CD4-positive, alpha-beta T cell treated with Interleukin-4 for 1 hour (primary cell): ENCODE results near the gene MAPK12.

ENCODE experiments used
- DNase-seq, 2 donors: peaks; one replicate each; pipeline ENCODE4 v3.0.0-alpha.2; 2020 to 2022

Gene MAPK12

DNA sequence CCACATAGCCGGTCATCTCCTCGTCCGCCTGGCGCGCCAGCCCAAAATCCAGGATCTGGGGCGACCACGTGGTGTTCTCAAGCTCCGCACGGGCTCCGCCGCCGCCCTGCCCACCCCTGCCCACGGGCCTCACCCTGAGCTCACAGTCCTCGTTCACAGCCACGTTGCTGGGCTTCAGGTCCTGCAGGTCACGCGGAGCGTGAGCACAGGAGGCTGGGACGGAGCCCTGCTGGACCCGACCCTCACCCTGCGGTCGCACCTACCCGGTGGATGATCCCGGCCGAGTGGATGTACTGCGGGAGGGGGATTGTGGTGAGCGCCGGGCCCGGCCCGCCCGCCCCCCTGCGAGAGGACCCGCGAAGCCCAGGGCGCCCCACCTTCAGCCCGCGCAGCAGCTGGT is 5.5 kb upstream of the MAPK12 start:
- no peak for DNase-seq

GRCh38 chr22:50264946-50265669 is 3.6 kb upstream of the MAPK12 start:
- no peak for DNase-seq

GRCh38 chr22:50264104-50264745 is 2.7 kb upstream of the MAPK12 start:
- no peak for DNase-seq

DNA sequence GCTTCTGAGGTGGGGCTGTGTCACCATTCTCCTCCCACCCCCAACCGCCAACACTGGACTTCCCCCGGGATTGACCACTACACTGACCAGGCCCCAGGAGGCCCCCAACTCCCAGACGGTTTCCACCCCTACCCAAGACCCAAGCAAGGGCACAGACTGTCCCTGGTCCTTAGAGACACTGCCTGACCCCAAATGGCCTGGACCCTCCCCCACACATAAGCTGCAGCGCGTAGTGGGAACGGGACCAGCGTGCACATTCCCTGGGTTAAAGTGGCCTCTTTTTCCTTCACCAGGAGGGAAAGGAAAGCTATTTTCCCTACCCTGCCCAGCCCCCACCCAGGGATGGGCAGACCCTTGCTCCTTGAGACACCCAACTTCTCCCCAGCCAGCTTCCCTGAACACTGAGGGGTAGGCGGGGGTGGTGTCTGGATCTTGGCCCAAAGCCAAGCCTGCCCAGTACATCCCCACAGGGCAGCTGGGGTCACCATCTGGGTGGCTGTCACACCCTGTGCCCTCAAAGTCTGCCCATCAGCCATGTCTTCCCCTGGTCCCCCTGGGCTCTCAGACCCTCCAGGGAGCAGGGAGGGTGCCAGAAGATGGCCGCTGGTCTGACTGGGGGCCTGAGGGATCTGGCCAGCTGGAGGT is 1.6 kb upstream of the MAPK12 start:
- DNase-seq = no peak

DNA sequence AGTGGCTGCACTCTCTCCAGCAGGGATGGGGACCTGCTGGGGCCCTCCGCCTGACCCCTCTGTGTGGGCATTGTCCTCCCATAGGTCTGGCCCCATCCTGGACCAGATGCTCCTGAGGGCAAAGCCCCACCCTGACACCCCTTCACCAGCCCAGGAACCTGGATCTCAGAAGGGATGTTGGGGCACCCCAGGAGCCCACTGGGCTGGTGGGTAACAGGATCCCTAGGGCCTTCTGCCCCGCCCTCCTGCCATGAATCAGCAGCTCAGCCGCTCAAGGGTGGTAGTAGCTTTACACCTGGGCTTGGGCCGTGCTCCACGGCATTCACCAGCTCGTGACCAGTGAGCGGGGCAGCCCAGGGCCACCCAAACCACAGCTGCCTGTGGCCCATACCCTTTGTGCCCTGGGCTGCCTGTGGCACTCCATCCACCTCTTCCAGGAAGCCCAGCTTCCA is 1.0 kb upstream of the MAPK12 start:
- no peak for DNase-seq

- no peak for DNase-seq
Measured at GRCh38 chr22:50260801-50261614, 475 bp downstream of the MAPK12 start.

GRCh38 chr22:50260434-50260800 is 1.1 kb downstream of the MAPK12 start:
- no peak for DNase-seq

DNA sequence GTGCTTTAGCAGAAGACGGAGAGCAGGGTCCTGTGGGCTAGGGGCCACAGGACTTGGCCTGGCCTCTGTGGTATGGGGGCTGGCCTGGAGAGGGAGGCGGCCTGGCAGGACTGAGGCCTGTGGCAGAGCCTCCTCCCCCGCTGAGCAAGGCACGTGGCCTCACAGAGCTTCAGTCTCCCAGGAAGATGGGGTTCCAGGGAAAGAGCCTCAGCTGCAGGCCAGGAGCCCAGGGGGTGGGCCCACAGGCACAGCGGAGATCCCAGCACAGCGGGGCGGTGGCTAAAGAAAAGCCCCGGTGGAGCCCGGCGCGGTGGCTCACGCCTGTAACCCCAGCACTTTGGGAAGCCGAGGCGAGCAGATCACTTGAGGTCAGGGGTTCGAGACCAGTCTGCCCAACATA is 2.2 kb downstream of the MAPK12 start:
- no peak for DNase-seq

- DNase-seq = no peak
Measured at GRCh38 chr22:50258361-50259292, 2.9 kb downstream of the MAPK12 start.

DNA sequence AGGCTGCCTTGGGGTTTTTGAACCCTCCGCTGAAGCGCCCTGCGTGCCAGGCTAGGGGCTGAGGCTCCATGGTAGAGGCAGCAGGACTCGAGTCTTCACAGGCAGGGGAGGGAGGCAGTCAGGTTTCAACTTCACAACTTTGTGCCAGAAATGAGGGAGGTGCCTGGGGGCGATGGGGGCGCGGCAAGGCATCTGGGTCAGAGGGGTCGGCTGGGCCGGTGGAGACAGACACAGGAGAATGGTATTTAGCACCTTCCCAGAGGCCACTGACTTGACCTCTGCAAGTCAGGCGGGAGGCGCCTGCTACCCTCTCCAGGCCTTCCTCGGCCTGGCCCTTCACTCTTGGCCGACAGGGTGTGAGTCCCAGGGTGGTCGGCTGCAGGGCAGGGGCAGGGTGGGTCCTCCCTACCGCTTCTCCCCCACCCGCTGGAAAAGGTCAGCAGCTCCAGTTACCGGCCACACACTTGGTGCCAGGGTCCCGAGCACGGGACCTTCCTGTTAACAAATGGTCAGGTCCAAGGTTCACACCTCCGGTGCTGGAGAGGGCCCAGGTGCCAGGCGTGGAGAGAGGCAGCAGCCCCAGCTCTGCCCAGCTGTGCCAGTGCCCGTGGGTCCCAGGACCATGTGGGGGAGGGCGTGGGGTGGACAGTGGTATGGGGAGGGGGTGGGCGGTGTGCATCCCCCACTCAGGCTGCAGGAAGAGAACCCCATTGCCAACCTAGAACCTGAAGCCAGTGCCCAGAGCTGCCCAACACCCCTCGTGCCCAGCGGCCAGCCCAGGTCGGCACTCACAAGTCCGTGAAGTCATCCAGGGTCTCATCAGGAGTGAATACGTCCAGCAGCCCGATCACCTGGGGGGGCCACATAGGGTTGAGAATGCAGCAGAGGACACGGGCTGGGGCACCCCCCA is 3.8 kb downstream of the MAPK12 start:
- DNase-seq = no peak

- no peak for DNase-seq
Measured at GRCh38 chr22:50257041-50257440, 4.4 kb downstream of the MAPK12 start.

GRCh38 chr22:50256258-50256862 is 5.1 kb downstream of the MAPK12 start:
- DNase-seq = no peak

GRCh38 chr22:50255607-50256006 is 5.9 kb downstream of the MAPK12 start:
- DNase-seq = no peak

- DNase-seq = no peak
Measured at GRCh38 chr22:50255099-50255498, 6.4 kb downstream of the MAPK12 start.

GRCh38 chr22:50253941-50254340 is 7.5 kb downstream of the MAPK12 start:
- DNase-seq = no peak

- DNase-seq = no peak
Measured at GRCh38 chr22:50253046-50253915, 8.2 kb downstream of the MAPK12 start.

DNA sequence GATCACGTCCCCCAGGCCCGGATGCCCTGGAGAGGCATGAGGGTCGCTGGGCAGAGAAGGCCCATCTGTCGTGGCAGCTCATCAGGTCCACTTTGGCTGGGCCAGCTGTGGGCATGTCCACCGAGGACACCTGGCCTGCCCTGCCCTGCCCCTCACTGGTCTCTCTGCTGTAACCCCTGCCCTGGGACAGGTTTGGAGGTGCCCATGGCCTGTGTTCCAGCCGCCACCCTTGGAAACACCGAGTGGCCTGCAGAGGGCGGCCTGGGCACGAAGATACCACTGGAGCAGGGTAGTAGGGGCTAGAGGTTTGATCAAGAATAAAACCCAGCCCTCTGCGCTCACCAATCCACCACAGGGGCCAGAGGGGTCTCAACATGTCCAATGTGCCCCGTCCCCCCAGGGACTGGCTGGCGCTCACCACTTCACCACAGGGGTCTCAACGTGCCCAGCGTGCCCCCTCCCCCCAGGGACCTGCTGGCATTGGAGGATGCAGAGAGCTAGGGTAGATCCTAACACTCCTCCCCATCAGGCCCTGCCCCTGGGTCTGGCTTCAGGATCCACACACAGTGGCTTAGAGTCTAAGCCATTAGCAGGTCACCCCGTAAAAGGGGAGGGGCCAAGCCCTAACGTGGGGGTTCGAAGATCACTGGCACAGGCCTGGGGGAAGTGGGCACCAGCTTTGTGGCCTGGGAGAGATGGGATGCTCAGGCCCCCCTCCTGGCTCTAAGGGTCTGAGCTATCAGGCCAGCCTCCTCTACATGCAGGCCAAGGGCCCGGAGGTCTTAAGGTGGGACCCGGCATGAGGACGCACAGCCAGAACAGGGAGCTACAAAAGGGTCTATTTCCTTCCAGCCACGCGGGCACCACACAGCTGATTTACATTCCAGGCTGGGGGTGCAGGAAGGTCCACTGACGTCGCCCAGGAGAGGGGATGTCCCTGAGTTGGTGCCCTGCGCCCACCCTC is 9.1 kb downstream of the MAPK12 start:
- DNase-seq = peak; percentile 74 to 76

DNA sequence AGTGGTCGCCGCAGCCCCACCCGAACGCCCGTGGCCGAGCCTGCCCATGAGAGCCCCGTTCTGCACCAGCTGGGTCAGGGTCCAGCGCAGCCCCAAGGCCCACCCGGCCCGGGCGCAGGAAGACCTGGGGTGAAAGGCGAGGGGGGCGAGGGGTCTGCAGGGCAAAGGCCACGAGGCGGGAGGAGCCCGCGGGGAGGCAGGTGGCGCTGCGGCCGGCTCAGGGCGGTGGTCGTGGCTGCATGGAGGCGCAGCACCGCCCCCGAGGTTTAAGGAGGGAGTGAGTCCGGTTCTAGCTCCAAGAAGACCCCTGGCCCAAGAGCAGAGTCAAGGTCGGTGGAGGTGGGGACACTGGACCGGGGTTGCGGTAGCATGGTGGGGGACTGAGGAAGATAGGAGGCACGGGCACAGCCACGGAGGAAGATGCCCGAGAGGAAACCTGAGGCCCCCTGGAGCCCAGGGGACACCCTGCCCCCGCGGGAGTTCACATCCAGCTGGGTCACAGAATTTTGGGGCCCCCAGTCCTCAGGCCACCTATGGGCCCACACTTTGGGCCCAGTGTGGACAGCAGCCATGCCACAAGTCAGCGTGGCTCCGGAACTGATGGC is 9.9 kb downstream of the MAPK12 start:
- DNase-seq = no peak
